Thyroid gland (tissue), 4 donors: ENCODE results near the gene EXT2.

Source experiments
- CTCF ChIP-seq, 6 experiments: fragments of 200-600 bp in 3 of 6; fragments of 450-650 bp in 3 of 6; sonication (generic) in 3 of 6; IDR thresholded peaks; one replicate each; pipeline ENCODE4 v1.5.1; 2016 to 2019; ENCODE audit warnings: antibody characterized with exemption in 6 of 6, mild to moderate bottlenecking in 2 of 6, inconsistent platforms in 1 of 6, moderate library complexity in 1 of 6
- POLR2A ChIP-seq, 2 donors: fragments of 450-650 bp; IDR thresholded peaks; one replicate each; pipeline ENCODE4 v1.6.1; 2017; ENCODE audit warnings: antibody characterized with exemption in 2 of 2, mild to moderate bottlenecking in 2 of 2, moderate library complexity in 1 of 2

- TF ChIP-seq POLR2A (IDR thresholded peaks at IDR 0.05) (no peak), CTCF (IDR thresholded peaks at IDR 0.05) (no peak)
Observed at GRCh38 chr11:44269369-44270351, 174.2 kb downstream of the EXT2 start.
